HL-60/S4 treated with phorbol 12-myristate 13-acetate at 8.2 ng/mL for 4 days and 3 days (cell line): ENCODE measurements around the gene AKT3.

Source experiments
- in situ Hi-C: fragments of 300-500 bp; cut with MboI; formaldehyde crosslinking; loops from 2 replicates; pipeline ENCODE4 v1.15.0; 2022; ENCODE audit warnings: low sequenced_read_pairs

AKT3 gene

GRCh38 chr1:243562473-243562872, 287.6 kb downstream of the AKT3 start:
- in situ Hi-C loops = no loop called here

GRCh38 chr1:243561588-243562319, 288.3 kb downstream of the AKT3 start:
- in situ Hi-C loops = no loop called here

GRCh38 chr1:243559575-243560162, 290.4 kb downstream of the AKT3 start:
- in situ Hi-C loops = no loop called here

GRCh38 chr1:243558576-243558975, 291.5 kb downstream of the AKT3 start:
- in situ Hi-C loops = no loop called here

GRCh38 chr1:243557866-243558265, 292.2 kb downstream of the AKT3 start:
- in situ Hi-C loops = no loop called here

GRCh38 chr1:243554686-243555085, 295.4 kb downstream of the AKT3 start:
- in situ Hi-C loops = no loop called here

GRCh38 chr1:243553090-243553489, 297.0 kb downstream of the AKT3 start:
- in situ Hi-C loops = no loop called here

- in situ Hi-C loops = no loop called here
Measured at GRCh38 chr1:243550276-243550675, 299.8 kb downstream of the AKT3 start.

GRCh38 chr1:243549791-243550190, 300.3 kb downstream of the AKT3 start:
- in situ Hi-C loops = no loop called here

- in situ Hi-C loops = no loop called here
Measured at GRCh38 chr1:243549108-243549507, 300.9 kb downstream of the AKT3 start.

GRCh38 chr1:243548516-243548915, 301.5 kb downstream of the AKT3 start:
- in situ Hi-C loops = no loop called here

- in situ Hi-C loops = no loop called here
Measured at GRCh38 chr1:243547891-243548290, 302.2 kb downstream of the AKT3 start.

- in situ Hi-C loops = no loop called here
Measured at GRCh38 chr1:243546457-243546856, 303.6 kb downstream of the AKT3 start.

GRCh38 chr1:243543501-243543900, 306.5 kb downstream of the AKT3 start:
- in situ Hi-C loops = no loop called here

- in situ Hi-C loops = no loop called here
Measured at GRCh38 chr1:243542739-243543415, 307.2 kb downstream of the AKT3 start.

GRCh38 chr1:243539636-243540035, 310.4 kb downstream of the AKT3 start:
- in situ Hi-C loops = no loop called here

GRCh38 chr1:243535014-243535413, 315.0 kb downstream of the AKT3 start:
- in situ Hi-C loops = no loop called here

- in situ Hi-C loops = no loop called here
Measured at GRCh38 chr1:243529512-243529911, 320.5 kb downstream of the AKT3 start.

- in situ Hi-C loops = no loop called here
Measured at GRCh38 chr1:243528459-243529121, 321.5 kb downstream of the AKT3 start.

- in situ Hi-C loops = no loop called here
Measured at GRCh38 chr1:243526180-243526579, 323.9 kb downstream of the AKT3 start.

- in situ Hi-C loops = no loop called here
Measured at GRCh38 chr1:243525085-243525487, 325.0 kb downstream of the AKT3 start.

- in situ Hi-C loops = no loop called here
Measured at GRCh38 chr1:243523766-243524165, 326.3 kb downstream of the AKT3 start.
